Vein endothelial cell (primary cell): ENCODE data around the gene EGFLAM. TPM values are rescaled to one million over a fixed set of nuclear protein-coding genes. Genes with fewer than 3 reads are reported as not detected.

Experiments used
- small RNA-seq: library from RNA; depleted of rRNA; stranded (forward); fragments of <200 nt; gene quantifications from one replicate; pipeline ENCODE3, GENCODE V24; 2012
- total RNA-seq: library from RNA; depleted of rRNA; stranded (reverse); fragments of >200 nt; gene quantifications from 2 replicates; pipeline ENCODE4 v1.2.3, GENCODE V29; 2012

The EGFLAM gene
- under 0.01 and 0.96 TPM in 2 replicates for total RNA-seq

GRCh38 chr5:38258319-38259061 lies at the start of gene EGFLAM:
Gene EGFLAM (plus strand): TSS chr5:38258559. CDS start chr5:38258755, 196 bp downstream.

Small RNA genes lying within 50 kb of the gene (small RNA-seq; reads per million reads assigned to genes)
- gene AC091839.1, result not detected
